Caco-2 (cell line): ENCODE data around the gene B4GALNT4. TPM values are rescaled to one million over a fixed set of nuclear protein-coding genes. Genes with fewer than 3 reads are reported as not detected.

Experiments
- BruUV-seq: library from RNA; stranded (reverse); fragments of 400-500 nt; replicated peaks from 2 replicates; lab custom pipeline; 2021; lab: Mats Ljungman, UMichigan
- CTCF ChIA-PET: fragments of 300-600 bp; sonication (Branson Sonifier 250); formaldehyde crosslinking; loops from one replicate; lab custom pipeline; 2022; ENCODE audit warnings: antibody characterized with exemption; lab: Charles Lee
- POLR2A ChIA-PET: fragments of 300-600 bp; sonication (Branson Sonifier 250); formaldehyde crosslinking; loops from one replicate; lab custom pipeline; 2022; ENCODE audit warnings: antibody characterized with exemption; lab: Charles Lee
- DNase-seq, 2 experiments: peaks; one replicate each; pipeline versions ENCODE4 v3.0.0 to v3.0.0-alpha.2; 2020 to 2022
- H3K27me3 ChIP-seq: replicated peaks from 2 replicates; pipeline ENCODE4 v1.6.0; 2011; ENCODE audit warnings: low read length; ENCODE audit not compliant: control insufficient read depth, insufficient read depth
- H3K36me3 ChIP-seq: 2 replicates; pipeline ENCODE4 v1.5.1; 2011; ENCODE audit warnings: low read length; ENCODE audit not compliant: control insufficient read depth, insufficient read depth
- H3K4me1 ChIP-seq: fragments of 250-450 bp; sonication (Bioruptor Pico); 2 replicates; pipeline ENCODE4 v1.5.1; 2020; ENCODE audit warnings: mild to moderate bottlenecking
- H3K4me3 ChIP-seq: 2 replicates; pipeline ENCODE4 v1.5.1; 2011; ENCODE audit warnings: low read depth, mild to moderate bottlenecking, control low read depth, low read length
- H3K9me3 ChIP-seq: fragments of 250-450 bp; sonication (Bioruptor Pico); 2 replicates; pipeline ENCODE4 v1.5.1; 2020; ENCODE audit warnings: mild to moderate bottlenecking, moderate library complexity
- H3K27ac Mint-ChIP-seq: one replicate; pipeline ENCODE4 v1.8.0; 2022; ENCODE audit warnings: mixed read lengths; ENCODE audit not compliant: unreplicated experiment
- H3K27me3 Mint-ChIP-seq: one replicate; pipeline ENCODE4 v1.8.0; 2022; ENCODE audit warnings: mixed read lengths; ENCODE audit not compliant: insufficient read depth, unreplicated experiment
- H3K36me3 Mint-ChIP-seq: one replicate; pipeline ENCODE4 v1.8.0; 2022; ENCODE audit warnings: mild to moderate bottlenecking, mixed read lengths; ENCODE audit not compliant: insufficient read depth, unreplicated experiment
- H3K4me1 Mint-ChIP-seq: one replicate; pipeline ENCODE4 v1.8.0; 2022; ENCODE audit warnings: low read depth, mixed read lengths; ENCODE audit not compliant: unreplicated experiment
- H3K4me3 Mint-ChIP-seq: one replicate; pipeline ENCODE4 v1.8.0; 2022; ENCODE audit warnings: mild to moderate bottlenecking, moderate library complexity, mixed read lengths; ENCODE audit not compliant: unreplicated experiment
- H3K9me3 Mint-ChIP-seq: one replicate; pipeline ENCODE4 v1.8.0; 2022; ENCODE audit warnings: mixed read lengths; ENCODE audit not compliant: unreplicated experiment
- intact Hi-C: fragments of 100-400 bp; cut with micrococcal nuclease; formaldehyde crosslinking; loops from one replicate; pipeline ENCODE4 v1.10.0; 2022; ENCODE audit not compliant: unreplicated experiment
- total RNA-seq: library from RNA; stranded (reverse); gene quantifications from 2 replicates; pipeline ENCODE4 v1.2.3, GENCODE V29; 2022
- TF ChIP-seq, protein P1 (sequence below), 2 experiments: fragments of 200-600 bp in 1 of 2; IDR thresholded peaks; 1 replicate in 1 of 2; 2 replicates in 1 of 2; pipeline versions ENCODE4 v1.5.1 to v1.8.0; 2011 to 2022; ENCODE audit warnings: antibody characterized with exemption in 1 of 2, control low read depth in 1 of 2, inconsistent platforms in 1 of 2, low read depth in 1 of 2, low read length in 1 of 2, mild to moderate bottlenecking in 1 of 2, moderate library complexity in 1 of 2; ENCODE audit not compliant: insufficient read depth in 1 of 2, severe bottlenecking in 1 of 2, unreplicated experiment in 1 of 2

The B4GALNT4 gene
- total RNA-seq, 1 experiment from 2014 or later: 35.6 TPM

DNA sequence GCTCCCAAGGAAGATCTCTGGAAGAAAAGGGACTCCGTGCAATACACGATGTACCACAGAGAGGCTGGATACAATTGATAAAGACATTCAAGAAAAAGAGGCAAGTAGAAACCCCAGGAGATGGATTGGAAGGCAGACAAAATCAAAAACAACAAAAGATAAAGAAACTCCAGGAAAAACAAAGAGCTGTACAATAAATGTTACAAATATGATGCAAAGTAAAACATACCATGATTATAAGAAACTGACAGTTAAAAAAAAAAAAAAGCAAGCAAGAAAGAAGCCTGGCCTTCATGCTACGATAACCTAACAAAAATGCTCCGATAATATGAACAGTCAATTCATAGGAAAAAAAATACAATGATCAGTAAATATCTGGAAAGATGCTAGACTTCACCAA lies 56.0 kb downstream of the B4GALNT4 start:
- H3K9me3 Mint-ChIP-seq: no peaks in the 10 kb centered on the region
- POLR2A ChIA-PET: no interaction called here
- intact Hi-C loops: no loop called here
- Histone ChIP-seq H3K4me3 (no peak overlapping the region), H3K27me3 (no peaks in the 10 kb centered on the region), H3K4me1 (peaks cover 19% of the 10 kb centered on the region), H3K36me3 (peaks cover 4% of the 10 kb centered on the region; the same call in 1 of the 2 replicates), H3K9me3 (no peaks in the 10 kb centered on the region)
- no peak overlapping the region for H3K4me3 Mint-ChIP-seq
- peaks cover 7% of the 10 kb centered on the region for H3K4me1 Mint-ChIP-seq
- no TSS peak for BruUV-seq
- H3K27ac Mint-ChIP-seq: no peak overlapping the region
- no peak for DNase-seq
- TF ChIP-seq, protein P1, sequence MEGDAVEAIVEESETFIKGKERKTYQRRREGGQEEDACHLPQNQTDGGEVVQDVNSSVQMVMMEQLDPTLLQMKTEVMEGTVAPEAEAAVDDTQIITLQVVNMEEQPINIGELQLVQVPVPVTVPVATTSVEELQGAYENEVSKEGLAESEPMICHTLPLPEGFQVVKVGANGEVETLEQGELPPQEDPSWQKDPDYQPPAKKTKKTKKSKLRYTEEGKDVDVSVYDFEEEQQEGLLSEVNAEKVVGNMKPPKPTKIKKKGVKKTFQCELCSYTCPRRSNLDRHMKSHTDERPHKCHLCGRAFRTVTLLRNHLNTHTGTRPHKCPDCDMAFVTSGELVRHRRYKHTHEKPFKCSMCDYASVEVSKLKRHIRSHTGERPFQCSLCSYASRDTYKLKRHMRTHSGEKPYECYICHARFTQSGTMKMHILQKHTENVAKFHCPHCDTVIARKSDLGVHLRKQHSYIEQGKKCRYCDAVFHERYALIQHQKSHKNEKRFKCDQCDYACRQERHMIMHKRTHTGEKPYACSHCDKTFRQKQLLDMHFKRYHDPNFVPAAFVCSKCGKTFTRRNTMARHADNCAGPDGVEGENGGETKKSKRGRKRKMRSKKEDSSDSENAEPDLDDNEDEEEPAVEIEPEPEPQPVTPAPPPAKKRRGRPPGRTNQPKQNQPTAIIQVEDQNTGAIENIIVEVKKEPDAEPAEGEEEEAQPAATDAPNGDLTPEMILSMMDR (IDR thresholded peaks at IDR 0.05; ENCODE audit: insufficient read depth in 1 of 2, low read depth in 1 of 2, low read length in 1 of 2, severe bottlenecking in 1 of 2, unreplicated experiment in 1 of 2): no peak
- CTCF ChIA-PET: no interaction called here
- H3K27me3 Mint-ChIP-seq: no peaks in the 10 kb centered on the region
- peaks cover 55% of the 10 kb centered on the region for H3K36me3 Mint-ChIP-seq

DNA sequence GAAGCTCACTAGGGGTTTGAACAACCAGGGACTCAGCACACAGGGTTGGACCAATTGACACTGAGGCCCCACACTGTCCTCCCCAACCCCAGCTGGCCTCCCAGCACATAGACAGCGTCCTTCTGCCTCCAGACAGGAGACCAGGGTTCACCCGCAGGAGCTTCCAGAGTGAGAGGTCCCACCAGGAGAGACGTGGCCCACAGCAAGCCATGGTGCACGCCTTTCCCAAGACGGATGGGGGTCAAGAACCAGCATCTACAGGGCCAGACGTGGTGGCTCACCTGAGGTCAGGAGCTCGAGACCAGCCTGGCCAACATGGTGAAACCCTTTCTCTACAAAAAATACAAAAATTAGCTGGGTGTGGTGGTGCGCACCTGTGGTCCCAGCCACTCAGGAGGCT lies 57.6 kb downstream of the B4GALNT4 start:
- DNase-seq: no peak
- no peaks in the 10 kb centered on the region for H3K9me3 ChIP-seq
- no peaks in the 10 kb centered on the region for H3K27me3 ChIP-seq
- no peak overlapping the region for H3K4me3 ChIP-seq
- peaks cover 16% of the 10 kb centered on the region for H3K4me1 ChIP-seq
- Mint-ChIP-seq H3K27me3 (no peaks in the 10 kb centered on the region), H3K4me3 (no peak overlapping the region), H3K9me3 (no peaks in the 10 kb centered on the region), H3K27ac (no peak overlapping the region), H3K4me1 (peaks cover 7% of the 10 kb centered on the region), H3K36me3 (peaks cover 44% of the 10 kb centered on the region)
- CTCF ChIA-PET: no interaction called here
- peaks cover 4% of the 10 kb centered on the region; the same call in 1 of the 2 replicates for H3K36me3 ChIP-seq
- TF ChIP-seq, protein P1 (IDR thresholded peaks at IDR 0.05; ENCODE audit: insufficient read depth in 1 of 2, low read depth in 1 of 2, low read length in 1 of 2, severe bottlenecking in 1 of 2, unreplicated experiment in 1 of 2): no peak
- POLR2A ChIA-PET: no interaction called here
- no TSS peak for BruUV-seq
- intact Hi-C loops: no loop called here

DNA sequence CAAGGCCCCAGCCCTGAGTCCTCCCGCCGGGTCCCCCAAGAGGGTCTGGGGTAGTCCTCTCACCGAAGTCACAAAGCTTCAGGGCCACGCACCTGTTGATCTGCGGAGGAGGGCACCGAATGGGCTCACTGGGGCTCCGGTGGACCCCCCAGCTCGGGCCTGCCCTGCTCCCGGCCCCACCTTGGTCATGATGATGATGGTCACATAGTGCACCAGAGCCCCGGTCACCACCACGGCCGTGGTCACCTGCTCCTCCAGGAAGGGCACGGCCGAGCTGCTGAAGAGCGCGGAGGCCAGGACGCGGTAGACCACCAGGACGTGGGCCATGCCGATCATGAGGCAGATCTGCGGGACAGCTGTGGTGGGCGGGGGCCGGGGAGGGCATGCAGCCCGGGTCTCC lies 59.0 kb downstream of the B4GALNT4 start:
- H3K36me3 ChIP-seq: peaks cover 2% of the 10 kb centered on the region; the same call in 1 of the 2 replicates
- no peaks in the 10 kb centered on the region for H3K9me3 ChIP-seq
- DNase-seq: no peak
- Mint-ChIP-seq H3K36me3 (peaks cover 51% of the 10 kb centered on the region), H3K27me3 (no peaks in the 10 kb centered on the region), H3K4me3 (no peak overlapping the region), H3K27ac (no peak overlapping the region), H3K9me3 (no peaks in the 10 kb centered on the region), H3K4me1 (no peaks in the 10 kb centered on the region)
- no peak overlapping the region for H3K4me3 ChIP-seq
- intact Hi-C loops: no loop called here
- TF ChIP-seq, protein P1 (IDR thresholded peaks at IDR 0.05; ENCODE audit: insufficient read depth in 1 of 2, low read depth in 1 of 2, low read length in 1 of 2, severe bottlenecking in 1 of 2, unreplicated experiment in 1 of 2): no peak
- H3K27me3 ChIP-seq: no peaks in the 10 kb centered on the region
- POLR2A ChIA-PET: no interaction called here
- BruUV-seq: no TSS peak
- H3K4me1 ChIP-seq: peaks cover 1% of the 10 kb centered on the region
- CTCF ChIA-PET: interaction anchor here (1.1 kb wide), 1 partner anchor 41 kb away, joined by 3 read pairs; no protein-coding TSS in a partner anchor
